Lower leg skin (tissue), 3 donors: Measurements from ENCODE around the gene NASP.

Experiments
- POLR2A ChIP-seq, 2 donors: fragments of 450-650 bp; IDR thresholded peaks; one replicate each; pipeline ENCODE4 v1.6.1; 2016 to 2017; ENCODE audit warnings: antibody characterized with exemption in 2 of 2, mild to moderate bottlenecking in 1 of 2, moderate library complexity in 1 of 2
- TF ChIP-seq, protein P1 (sequence below), 3 donors: fragments of 450-650 bp; IDR thresholded peaks; one replicate each; pipeline ENCODE4 v1.5.1; 2016; ENCODE audit warnings: antibody characterized with exemption in 3 of 3, mild to moderate bottlenecking in 3 of 3, moderate library complexity in 2 of 3

DNA sequence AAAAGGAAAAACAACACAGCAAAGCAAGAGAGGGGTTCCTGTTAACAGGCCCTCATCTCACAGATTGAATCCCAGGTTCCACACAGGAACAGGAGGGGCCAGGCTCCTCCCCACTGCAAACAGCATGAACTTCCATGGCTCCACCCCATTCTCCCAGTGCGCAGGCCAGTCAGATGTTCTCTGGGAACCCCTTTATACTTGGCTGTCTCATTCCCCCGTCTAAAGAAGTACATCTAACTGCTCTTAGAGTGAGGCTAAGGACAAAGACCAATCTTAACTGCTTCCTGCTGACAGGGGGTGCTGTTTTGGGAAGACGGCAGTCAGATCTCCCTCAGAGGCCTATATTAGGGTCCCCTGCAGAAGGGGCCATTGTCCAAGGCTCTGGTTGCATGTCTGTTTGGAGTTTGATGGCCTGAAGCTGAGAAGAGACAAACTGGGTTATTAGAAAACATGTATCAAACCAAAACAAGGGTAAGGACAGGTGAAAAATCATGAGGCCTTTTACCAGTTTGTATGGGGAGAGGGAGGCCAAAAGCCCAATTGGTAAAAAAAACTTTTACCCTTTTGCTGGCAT, 10.5 kb upstream of the NASP start:
- TF ChIP-seq, protein P1, sequence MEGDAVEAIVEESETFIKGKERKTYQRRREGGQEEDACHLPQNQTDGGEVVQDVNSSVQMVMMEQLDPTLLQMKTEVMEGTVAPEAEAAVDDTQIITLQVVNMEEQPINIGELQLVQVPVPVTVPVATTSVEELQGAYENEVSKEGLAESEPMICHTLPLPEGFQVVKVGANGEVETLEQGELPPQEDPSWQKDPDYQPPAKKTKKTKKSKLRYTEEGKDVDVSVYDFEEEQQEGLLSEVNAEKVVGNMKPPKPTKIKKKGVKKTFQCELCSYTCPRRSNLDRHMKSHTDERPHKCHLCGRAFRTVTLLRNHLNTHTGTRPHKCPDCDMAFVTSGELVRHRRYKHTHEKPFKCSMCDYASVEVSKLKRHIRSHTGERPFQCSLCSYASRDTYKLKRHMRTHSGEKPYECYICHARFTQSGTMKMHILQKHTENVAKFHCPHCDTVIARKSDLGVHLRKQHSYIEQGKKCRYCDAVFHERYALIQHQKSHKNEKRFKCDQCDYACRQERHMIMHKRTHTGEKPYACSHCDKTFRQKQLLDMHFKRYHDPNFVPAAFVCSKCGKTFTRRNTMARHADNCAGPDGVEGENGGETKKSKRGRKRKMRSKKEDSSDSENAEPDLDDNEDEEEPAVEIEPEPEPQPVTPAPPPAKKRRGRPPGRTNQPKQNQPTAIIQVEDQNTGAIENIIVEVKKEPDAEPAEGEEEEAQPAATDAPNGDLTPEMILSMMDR (IDR thresholded peaks at IDR 0.05): no peak
- no peak for TF ChIP-seq POLR2A (IDR thresholded peaks at IDR 0.05)
